GM10248 (cell line): ENCODE data around the gene RUVBL1.

Source experiments
- CTCF ChIA-PET: fragments of 300-600 bp; sonication (Branson Sonifier 250); formaldehyde crosslinking; extraction: SDS; loops from one replicate; lab custom pipeline; 2021; ENCODE audit warnings: antibody characterized with exemption; lab: Yijun Ruan, JAX
- POLR2A ChIA-PET: fragments of 350-650 bp; sonication (Branson Sonifier 250); formaldehyde crosslinking; extraction: SDS; loops from one replicate; lab custom pipeline; 2020; ENCODE audit warnings: antibody characterized with exemption; lab: Yijun Ruan, JAX
- DNase-seq: peaks from one replicate; pipeline ENCODE4 v3.0.0; 2012; ENCODE audit errors: extremely low spot score
- CTCF ChIP-seq: IDR thresholded peaks from 2 replicates; pipeline ENCODE4 v1.5.1; 2012; ENCODE audit warnings: mild to moderate bottlenecking, low read depth; ENCODE audit errors: extremely low read depth, missing control alignments, control extremely low read depth

Gene RUVBL1

GRCh38 chr3:128073807-128074206 lies 49.8 kb downstream of the RUVBL1 start:
- no peak for DNase-seq
- CTCF ChIA-PET, result interaction anchor here (1.0 to 1.9 kb wide), 7 partner anchors 8 to 60 kb away, joined by 3 to 7 read pairs (median 5); no protein-coding TSS in a partner anchor
- POLR2A ChIA-PET, result interaction anchor here (1.0 to 1.5 kb wide), 2 partner anchors 16 to 22 kb away, joined by 5 to 8 read pairs; partner anchors contain the start of gene SEC61A1
- no peak for TF ChIP-seq CTCF

- ChIA-PET CTCF (interaction anchor here (1.3 to 1.9 kb wide), 6 partner anchors 8 to 60 kb away, joined by 4 to 7 read pairs (median 5); no protein-coding TSS in a partner anchor), POLR2A (interaction anchor here (1.0 to 1.5 kb wide), 2 partner anchors 16 to 21 kb away, joined by 5 to 8 read pairs; partner anchors contain the start of gene SEC61A1)
- DNase-seq, result no peak
- TF ChIP-seq CTCF, result no peak
These were observed 50.4 kb downstream of the RUVBL1 start for GRCh38 chr3:128073185-128073725.

- ChIA-PET POLR2A (no interaction called here), CTCF (interaction anchor here (1.3 to 1.9 kb wide), 5 partner anchors 7 to 61 kb away, joined by 4 to 7 read pairs (median 5); no protein-coding TSS in a partner anchor)
- DNase-seq, result no peak
These were observed 51.0 kb downstream of the RUVBL1 start for GRCh38 chr3:128072454-128073184.

GRCh38 chr3:128071771-128072453 lies 51.7 kb downstream of the RUVBL1 start:
- no peak for DNase-seq
- TF ChIP-seq CTCF, result no peak
- ChIA-PET POLR2A (no interaction called here), CTCF (interaction anchor here (1.6 kb wide), 1 partner anchor 24 kb away, joined by 5 read pairs; no protein-coding TSS in a partner anchor)

More at GRCh38 chr3:128072454-128073184, 51.0 kb downstream of the RUVBL1 start:
- no peak for TF ChIP-seq CTCF

- DNase-seq, result no peak
- ChIA-PET CTCF (interaction anchor here (1.6 kb wide), 1 partner anchor 24 kb away, joined by 5 read pairs; no protein-coding TSS in a partner anchor), POLR2A (interaction anchor here (0.6 kb wide), 1 partner anchor 14 kb away, joined by 3 read pairs; no protein-coding TSS in a partner anchor)
- no peak for TF ChIP-seq CTCF
These were observed 52.6 kb downstream of the RUVBL1 start for GRCh38 chr3:128070898-128071591.
